ENCODE measurements around the gene NT5C3B. TPM values are rescaled to one million over a fixed set of nuclear protein-coding genes. Genes with fewer than 3 reads are reported as not detected.

The NT5C3B gene
- total RNA-seq, 1 experiment from 2014 or later: 48.8 TPM

- no peak for DNase-seq
- no TSS peak for BruUV-seq (replicated peaks)
- H4K20me1 ChIP-seq (ENCODE audit: insufficient read depth): no peaks in the 10 kb centered on the region
- POLR2A ChIA-PET (ENCODE audit: unreplicated experiment): no interaction called here
- H3K36me3 ChIP-seq (ENCODE audit: low read depth): no peaks in the 10 kb centered on the region
- no peaks in the 10 kb centered on the region for H3K9me3 ChIP-seq (ENCODE audit: insufficient read depth, low read depth)
- no peaks in the 10 kb centered on the region for H3K79me2 ChIP-seq (ENCODE audit: low read depth)
- no peak overlapping the region for H2AFZ ChIP-seq
- CTCF ChIA-PET: interaction anchor here (0.7 kb wide), 1 partner anchor 57 kb away, joined by 6 read pairs; no protein-coding TSS in a partner anchor
- no peak for TF ChIP-seq EZH2 (IDR thresholded peaks at IDR 0.05; ENCODE audit: low read depth)
- TF ChIP-seq, protein P1, sequence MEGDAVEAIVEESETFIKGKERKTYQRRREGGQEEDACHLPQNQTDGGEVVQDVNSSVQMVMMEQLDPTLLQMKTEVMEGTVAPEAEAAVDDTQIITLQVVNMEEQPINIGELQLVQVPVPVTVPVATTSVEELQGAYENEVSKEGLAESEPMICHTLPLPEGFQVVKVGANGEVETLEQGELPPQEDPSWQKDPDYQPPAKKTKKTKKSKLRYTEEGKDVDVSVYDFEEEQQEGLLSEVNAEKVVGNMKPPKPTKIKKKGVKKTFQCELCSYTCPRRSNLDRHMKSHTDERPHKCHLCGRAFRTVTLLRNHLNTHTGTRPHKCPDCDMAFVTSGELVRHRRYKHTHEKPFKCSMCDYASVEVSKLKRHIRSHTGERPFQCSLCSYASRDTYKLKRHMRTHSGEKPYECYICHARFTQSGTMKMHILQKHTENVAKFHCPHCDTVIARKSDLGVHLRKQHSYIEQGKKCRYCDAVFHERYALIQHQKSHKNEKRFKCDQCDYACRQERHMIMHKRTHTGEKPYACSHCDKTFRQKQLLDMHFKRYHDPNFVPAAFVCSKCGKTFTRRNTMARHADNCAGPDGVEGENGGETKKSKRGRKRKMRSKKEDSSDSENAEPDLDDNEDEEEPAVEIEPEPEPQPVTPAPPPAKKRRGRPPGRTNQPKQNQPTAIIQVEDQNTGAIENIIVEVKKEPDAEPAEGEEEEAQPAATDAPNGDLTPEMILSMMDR (conservative IDR thresholded peaks at IDR 0.05): no peak
- H3K27me3 ChIP-seq (ENCODE audit: insufficient read depth, low read depth): no peaks in the 10 kb centered on the region
- H3K4me1 ChIP-seq (replicated peaks; ENCODE audit: insufficient read depth): peaks cover 42% of the 10 kb centered on the region
- H3K4me2 ChIP-seq: no peak overlapping the region
- peaks cover 41% of the 10 kb centered on the region for H3F3A ChIP-seq (ENCODE audit: insufficient read depth, low read depth)
- H3K9me2 ChIP-seq (ENCODE audit: insufficient read depth): no peaks in the 10 kb centered on the region
- intact Hi-C loops (cut with micrococcal nuclease; ENCODE audit: unreplicated experiment): no loop called here
- no peak overlapping the region for H3K27ac ChIP-seq
- no peak overlapping the region for H3K4me3 ChIP-seq
Observed at GRCh38 chr17:41797377-41797776, 38.7 kb downstream of the NT5C3B start.

DNA sequence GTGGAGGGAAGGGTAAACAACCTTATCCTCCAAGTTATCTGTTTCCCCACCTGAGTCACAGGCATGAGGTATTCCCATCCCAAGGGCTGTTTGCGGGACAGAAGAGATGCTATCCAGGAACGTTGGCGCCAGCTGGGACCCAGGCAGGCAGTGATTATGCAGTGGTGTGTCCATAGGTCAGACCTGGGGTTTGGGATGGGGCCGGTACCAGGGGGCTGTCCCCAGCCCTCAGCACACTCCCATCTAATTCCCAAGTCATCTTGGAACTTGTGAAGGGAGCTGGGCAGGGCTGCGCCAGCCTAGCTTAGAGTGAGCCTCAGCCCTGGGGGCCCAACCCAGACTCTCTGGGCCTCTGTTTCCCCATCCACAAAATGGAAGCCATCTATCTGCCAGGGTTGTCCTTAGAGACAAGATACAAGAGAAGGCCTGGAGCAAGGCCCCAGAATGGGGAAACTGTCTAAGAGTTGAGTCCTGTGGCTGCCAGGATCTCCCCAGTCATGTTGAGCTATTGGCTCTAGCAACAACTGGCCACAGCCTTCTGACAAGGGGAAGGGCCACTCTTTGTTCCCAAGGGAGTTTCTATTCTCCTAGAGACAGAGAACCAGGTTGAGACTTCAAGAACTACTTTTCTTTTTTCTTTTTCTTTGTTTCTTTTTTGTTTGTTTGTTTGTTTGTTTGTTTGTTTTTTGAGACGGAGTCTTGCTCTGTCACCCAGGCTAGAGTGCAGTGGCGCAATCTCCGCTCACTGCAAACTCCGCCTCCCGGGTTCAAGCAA is 39.7 kb downstream of the NT5C3B start:
- H3K9me3 ChIP-seq (ENCODE audit: insufficient read depth, low read depth): no peaks in the 10 kb centered on the region
- no peak for DNase-seq
- ChIA-PET POLR2A (ENCODE audit: unreplicated experiment) (interaction anchor here (0.5 to 1.2 kb wide), 2 partner anchors 11 to 48 kb away, joined by 4 to 6 read pairs; no protein-coding TSS in a partner anchor), CTCF (interaction anchor here (1.0 kb wide), 1 partner anchor 18 kb away, joined by 3 read pairs; no protein-coding TSS in a partner anchor)
- H3F3A ChIP-seq (ENCODE audit: insufficient read depth, low read depth): peaks cover 44% of the 10 kb centered on the region
- H2AFZ ChIP-seq: no peak overlapping the region
- no TSS peak for BruUV-seq (replicated peaks)
- no peak for TF ChIP-seq EZH2 (IDR thresholded peaks at IDR 0.05; ENCODE audit: low read depth)
- TF ChIP-seq, protein P1 (conservative IDR thresholded peaks at IDR 0.05): no peak
- H3K27ac ChIP-seq: no peak overlapping the region
- H3K4me2 ChIP-seq: no peak overlapping the region
- intact Hi-C loops (cut with micrococcal nuclease; ENCODE audit: unreplicated experiment): no loop called here
- H3K79me2 ChIP-seq (ENCODE audit: low read depth): no peaks in the 10 kb centered on the region
- no peaks in the 10 kb centered on the region for H3K9me2 ChIP-seq (ENCODE audit: insufficient read depth)
- H3K36me3 ChIP-seq (ENCODE audit: low read depth): no peaks in the 10 kb centered on the region
- no peaks in the 10 kb centered on the region for H3K27me3 ChIP-seq (ENCODE audit: insufficient read depth, low read depth)
- peaks cover 50% of the 10 kb centered on the region for H3K4me1 ChIP-seq (replicated peaks; ENCODE audit: insufficient read depth)
- no peaks in the 10 kb centered on the region for H4K20me1 ChIP-seq (ENCODE audit: insufficient read depth)
- no peak overlapping the region for H3K4me3 ChIP-seq

DNA sequence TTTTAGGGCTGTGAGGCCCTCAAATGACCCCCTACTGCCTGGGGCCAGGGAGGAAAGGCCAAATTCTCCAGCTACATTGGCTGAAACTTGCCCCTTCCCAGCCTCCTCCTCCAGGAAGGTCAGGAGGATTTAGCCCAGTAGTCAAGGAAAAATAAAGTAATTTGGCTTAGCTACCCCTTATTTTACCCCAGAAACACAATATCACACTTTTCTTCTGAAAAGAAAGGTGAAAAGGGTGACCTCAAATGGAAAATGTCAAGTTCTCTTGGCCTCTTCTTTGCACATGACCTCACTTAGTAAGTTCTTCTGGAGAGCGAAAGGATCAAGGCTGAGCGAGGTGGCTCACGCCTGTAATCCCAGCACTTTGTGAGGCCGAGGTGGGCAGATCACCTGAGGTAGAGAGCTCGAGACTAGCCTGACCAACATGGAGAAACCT is 41.5 kb downstream of the NT5C3B start:
- H3F3A ChIP-seq (ENCODE audit: insufficient read depth, low read depth): peaks cover 38% of the 10 kb centered on the region
- intact Hi-C loops (cut with micrococcal nuclease; ENCODE audit: unreplicated experiment): no loop called here
- no peaks in the 10 kb centered on the region for H3K79me2 ChIP-seq (ENCODE audit: low read depth)
- no peaks in the 10 kb centered on the region for H3K9me2 ChIP-seq (ENCODE audit: insufficient read depth)
- H3K4me3 ChIP-seq: no peak overlapping the region
- no peak for TF ChIP-seq EZH2 (IDR thresholded peaks at IDR 0.05; ENCODE audit: low read depth)
- TF ChIP-seq, protein P1 (conservative IDR thresholded peaks at IDR 0.05): no peak
- no peak overlapping the region for H3K27ac ChIP-seq
- POLR2A ChIA-PET (ENCODE audit: unreplicated experiment): interaction anchor here (0.6 to 0.9 kb wide), 2 partner anchors 58 to 106 kb away, joined by 6 to 8 read pairs; partner anchors contain the start of gene EIF1
- H3K27me3 ChIP-seq (ENCODE audit: insufficient read depth, low read depth): no peaks in the 10 kb centered on the region
- H2AFZ ChIP-seq: no peak overlapping the region
- H3K36me3 ChIP-seq (ENCODE audit: low read depth): no peaks in the 10 kb centered on the region
- no peak for DNase-seq
- no peaks in the 10 kb centered on the region for H3K9me3 ChIP-seq (ENCODE audit: insufficient read depth, low read depth)
- no peak overlapping the region for H3K4me2 ChIP-seq
- CTCF ChIA-PET: no interaction called here
- H4K20me1 ChIP-seq (ENCODE audit: insufficient read depth): no peaks in the 10 kb centered on the region
- no TSS peak for BruUV-seq (replicated peaks)
- peaks cover 35% of the 10 kb centered on the region for H3K4me1 ChIP-seq (replicated peaks; ENCODE audit: insufficient read depth)
